IMR-90 (cell line): ENCODE measurements around the gene NCR2. TPM values are rescaled to one million over a fixed set of nuclear protein-coding genes. Genes with fewer than 3 reads are reported as not detected.

Source experiments
- ATAC-seq: fragments of 200-7000 bp; cut with Tn5 transposase; 2 replicates; pipeline ENCODE4 v1.9.1; 2020; ENCODE audit warnings: low read depth, mild to moderate bottlenecking, moderate library complexity
- BruUV-seq: library from RNA; stranded (reverse); fragments of 400-500 nt; replicated peaks from 2 replicates; lab custom pipeline; 2021; lab: Mats Ljungman, UMichigan
- CTCF ChIA-PET: fragments of 300-600 bp; formaldehyde crosslinking; extraction: SDS; loops from one replicate; lab custom pipeline; 2021; ENCODE audit warnings: antibody characterized with exemption; lab: Yijun Ruan, JAX
- POLR2A ChIA-PET: fragments of 300-600 bp; sonication (Branson Sonifier 250); formaldehyde crosslinking; loops from one replicate; lab custom pipeline; 2022; ENCODE audit warnings: antibody characterized with exemption; ENCODE audit not compliant: unreplicated experiment; lab: Charles Lee
- DNase-seq: peaks from one replicate; pipeline ENCODE4 v3.0.0; 2013
- H2AFZ ChIP-seq: replicated peaks from 2 replicates; pipeline ENCODE3; 2013; ENCODE audit warnings: low read length, mild to moderate bottlenecking; ENCODE audit not compliant: poor library complexity
- H2AK5ac ChIP-seq: 2 replicates; pipeline ENCODE4 v1.6.1; 2013; ENCODE audit warnings: low read depth, low read length, inconsistent platforms
- H2AK9ac ChIP-seq: replicated peaks from 2 replicates; pipeline ENCODE3; 2013; ENCODE audit warnings: mild to moderate bottlenecking, low read depth, low read length, moderate library complexity; ENCODE audit not compliant: poor library complexity
- H2BK120ac ChIP-seq: 2 replicates; pipeline ENCODE4 v1.6.1; 2013; ENCODE audit warnings: low read depth, low read length, inconsistent platforms
- H2BK15ac ChIP-seq: 3 replicates; pipeline ENCODE4 v1.6.1; 2013; ENCODE audit warnings: low read depth, low read length, inconsistent platforms
- H2BK20ac ChIP-seq: 2 replicates; pipeline ENCODE4 v1.6.1; 2013; ENCODE audit warnings: low read depth, mild to moderate bottlenecking, inconsistent platforms, low read length, moderate library complexity
- H2BK5ac ChIP-seq: 2 replicates; pipeline ENCODE4 v1.6.1; 2013; ENCODE audit warnings: mild to moderate bottlenecking, low read depth, low read length, inconsistent platforms; ENCODE audit not compliant: poor library complexity, severe bottlenecking
- H3K14ac ChIP-seq: replicated peaks from 2 replicates; pipeline ENCODE4 v1.6.1; 2013; ENCODE audit warnings: low read depth, low read length, inconsistent platforms
- H3K18ac ChIP-seq: 2 replicates; pipeline ENCODE4 v1.6.1; 2013; ENCODE audit warnings: low read depth, low read length, control low read depth
- H3K23ac ChIP-seq: 2 replicates; pipeline ENCODE4 v1.6.1; 2013; ENCODE audit warnings: low read depth, low read length, inconsistent platforms
- H3K27ac ChIP-seq: 2 replicates; pipeline ENCODE4 v1.5.1; 2013; ENCODE audit warnings: mild to moderate bottlenecking, control low read depth, low read length; ENCODE audit not compliant: insufficient read depth
- H3K27me3 ChIP-seq: 2 replicates; pipeline ENCODE4 v1.6.1; 2013; ENCODE audit warnings: low read length; ENCODE audit not compliant: control insufficient read depth, insufficient read depth
- H3K36me3 ChIP-seq: 2 replicates; pipeline ENCODE4 v1.6.1; 2013; ENCODE audit warnings: low read length, mixed read lengths; ENCODE audit not compliant: control insufficient read depth, insufficient read depth
- H3K4ac ChIP-seq: 2 replicates; pipeline ENCODE4 v1.6.1; 2013; ENCODE audit warnings: low read depth, low read length, inconsistent platforms
- H3K4me1 ChIP-seq: 2 replicates; pipeline ENCODE4 v1.6.1; 2013; ENCODE audit warnings: low read length, mixed read lengths; ENCODE audit not compliant: control insufficient read depth, insufficient read depth
- H3K4me2 ChIP-seq: 2 replicates; pipeline ENCODE4 v1.6.1; 2013; ENCODE audit warnings: low read depth, mild to moderate bottlenecking, control low read depth, low read length, moderate library complexity
- H3K4me3 ChIP-seq: 2 replicates; pipeline ENCODE4 v1.5.1; 2013; ENCODE audit warnings: low read depth, mild to moderate bottlenecking, control low read depth, low read length, moderate library complexity; ENCODE audit not compliant: insufficient read depth
- H3K56ac ChIP-seq: 2 replicates; pipeline ENCODE4 v1.6.1; 2013; ENCODE audit warnings: low read length, inconsistent platforms; ENCODE audit not compliant: insufficient read depth; ENCODE audit errors: extremely low read depth
- H3K79me1 ChIP-seq, 2 experiments: 2 replicates each; pipeline ENCODE4 v1.6.1; 2013; ENCODE audit warnings: low read length in 2 of 2, inconsistent platforms in 1 of 2, low read depth in 1 of 2
- H3K9ac ChIP-seq: 2 replicates; pipeline ENCODE4 v1.6.1; 2013; ENCODE audit warnings: low read depth, low read length, control low read depth
- H3K9me1 ChIP-seq: 2 replicates; pipeline ENCODE4 v1.6.1; 2013; ENCODE audit warnings: low read length, inconsistent platforms; ENCODE audit not compliant: insufficient read depth
- H3K9me3 ChIP-seq: 2 replicates; pipeline ENCODE4 v1.6.1; 2013; ENCODE audit warnings: low read length; ENCODE audit not compliant: control insufficient read depth, insufficient read depth
- H4K20me1 ChIP-seq: 2 replicates; pipeline ENCODE4 v1.6.1; 2013; ENCODE audit warnings: low read length, inconsistent platforms; ENCODE audit not compliant: insufficient read depth
- H4K5ac ChIP-seq: 2 replicates; pipeline ENCODE4 v1.6.1; 2013; ENCODE audit warnings: mild to moderate bottlenecking, low read depth, low read length, control low read depth
- H4K8ac ChIP-seq, 2 experiments: 2 replicates each; pipeline ENCODE4 v1.6.1; 2013; ENCODE audit warnings: low read depth in 2 of 2, low read length in 2 of 2, control low read depth in 1 of 2, inconsistent platforms in 1 of 2
- H4K91ac ChIP-seq: 2 replicates; pipeline ENCODE4 v1.6.1; 2013; ENCODE audit warnings: low read depth, low read length, inconsistent platforms; ENCODE audit not compliant: insufficient read depth
- BHLHE40 ChIP-seq: fragments of 150-350 bp; IDR thresholded peaks from 2 replicates; pipeline ENCODE4 v1.6.1; 2016; ENCODE audit warnings: mild to moderate bottlenecking, low read depth, low read length
- CEBPB ChIP-seq: IDR thresholded peaks from 2 replicates; pipeline ENCODE4 v1.6.1; 2012; ENCODE audit warnings: low read depth, low read length, improper control_type of control experiment
- CHD1 ChIP-seq: IDR thresholded peaks from 2 replicates; pipeline ENCODE4 v1.6.1; 2012; ENCODE audit warnings: low read depth, low read length, improper control_type of control experiment
- CTCF ChIP-seq: conservative IDR thresholded peaks from 2 replicates; pipeline ENCODE4 v1.5.1; 2012; ENCODE audit warnings: mild to moderate bottlenecking, low read depth, low read length, improper control_type of control experiment
- ELK1 ChIP-seq: fragments of 150-350 bp; IDR thresholded peaks from 2 replicates; pipeline ENCODE4 v1.6.1; 2016; ENCODE audit warnings: low read depth, mild to moderate bottlenecking, low read length, moderate library complexity, borderline replicate concordance
- MAFK ChIP-seq: IDR thresholded peaks from 2 replicates; pipeline ENCODE4 v1.6.1; 2012; ENCODE audit warnings: low read depth, low read length, improper control_type of control experiment
- MAZ ChIP-seq: IDR thresholded peaks from 2 replicates; pipeline ENCODE4 v1.6.1; 2012; ENCODE audit warnings: low read depth, mild to moderate bottlenecking, low read length, improper control_type of control experiment, moderate library complexity, borderline replicate concordance
- MXI1 ChIP-seq: IDR thresholded peaks from 2 replicates; pipeline ENCODE4 v1.6.1; 2012; ENCODE audit warnings: low read depth, mild to moderate bottlenecking, low read length, moderate library complexity, borderline replicate concordance
- NFE2L2 ChIP-seq: fragments of 150-350 bp; IDR thresholded peaks from 2 replicates; pipeline ENCODE4 v1.6.1; 2016; ENCODE audit warnings: low read depth, mild to moderate bottlenecking, low read length
- RAD21 ChIP-seq: IDR thresholded peaks from 2 replicates; pipeline ENCODE4 v1.6.1; 2012; ENCODE audit warnings: low read length, improper control_type of control experiment
- RCOR1 ChIP-seq: IDR thresholded peaks from 2 replicates; pipeline ENCODE4 v1.6.1; 2012; ENCODE audit warnings: mild to moderate bottlenecking, low read length, improper control_type of control experiment; ENCODE audit not compliant: insufficient replicate concordance
- RFX5 ChIP-seq: IDR thresholded peaks from 2 replicates; pipeline ENCODE4 v1.8.0; 2012; ENCODE audit warnings: low read depth, mild to moderate bottlenecking, low read length, moderate library complexity
- SMC3 ChIP-seq: fragments of 150-350 bp; IDR thresholded peaks from 2 replicates; pipeline ENCODE4 v1.6.1; 2016; ENCODE audit warnings: low read depth, mild to moderate bottlenecking, antibody characterized with exemption, low read length, moderate library complexity
- WGBS, 2 experiments: methylation state at CpG; one replicate each; pipeline versions ENCODE4 v1.1.5 to v1.1.7; 2013; ENCODE audit warnings: missing lambda C conversion rate in 2 of 2; ENCODE audit not compliant: insufficient read length in 1 of 2; ENCODE audit errors: extremely low coverage in 2 of 2; 5-methylcytosine and 5-hydroxymethylcytosine counted together
- dilution Hi-C: fragments of 300-500 bp; cut with HindIII; formaldehyde crosslinking; loops from one replicate; pipeline ENCODE4 v1.14.3; 2018; ENCODE audit warnings: low sequenced_read_pairs; ENCODE audit not compliant: unreplicated experiment
- in situ Hi-C: fragments of 300-500 bp; cut with MboI; formaldehyde crosslinking; loops from 3 replicates; pipeline ENCODE4 v1.14.3; 2019; ENCODE audit warnings: low sequenced_read_pairs, inconsistent platforms, mixed read lengths
- intact Hi-C: fragments of 100-400 bp; cut with micrococcal nuclease; formaldehyde crosslinking; loops from 2 replicates; pipeline ENCODE4 v1.10.0; 2022
- polyA plus RNA-seq, 3 experiments: library from polyadenylated mRNA; depleted of rRNA; stranded (reverse); fragments of >200 nt; gene quantifications; 2 replicates each; pipeline ENCODE4 v1.2.3, GENCODE V29; 2012; ENCODE audit warnings: low replicate concordance in 1 of 3
- total RNA-seq: library from RNA; depleted of rRNA; stranded (reverse); fragments of >200 nt; gene quantifications from 2 replicates; pipeline ENCODE4 v1.2.3, GENCODE V29; 2012

Gene NCR2
- total and polyA plus RNA-seq, 2 of the 4 experiments (the other 2 are of a cell fraction), result not detected

GRCh38 chr6:41338659-41339058 is 3.3 kb downstream of the NCR2 start:
- DNase-seq (no peak), ATAC-seq (no peak)
- Histone ChIP-seq H3K18ac (no peak overlapping the region), H2BK15ac (no peak overlapping the region), H2AFZ (no peak overlapping the region), H2BK5ac (no peak overlapping the region), H3K9ac (no peak overlapping the region), H3K36me3 (no peaks in the 10 kb centered on the region), H3K4ac (no peak overlapping the region), H3K9me3 (no peaks in the 10 kb centered on the region), H4K20me1 (no peaks in the 10 kb centered on the region), H2AK9ac (no peak overlapping the region), H3K56ac (no peak overlapping the region), H2BK20ac (no peak overlapping the region), H3K9me1 (no peaks in the 10 kb centered on the region), H2BK120ac (no peak overlapping the region), H3K27ac (no peak overlapping the region), H2AK5ac (no peak overlapping the region), H3K4me3 (no peak overlapping the region), H3K79me1 (no peaks in the 10 kb centered on the region), H4K5ac (no peak overlapping the region), H3K4me2 (no peak overlapping the region), H3K23ac (no peak overlapping the region), H3K27me3 (peaks cover 34% of the 10 kb centered on the region), H3K14ac (no peak overlapping the region), H4K91ac (no peak overlapping the region), H4K8ac (no peak overlapping the region), H3K4me1 (no peaks in the 10 kb centered on the region)
- dilution Hi-C loops (no loop called here), intact Hi-C loops (no loop called here), in situ Hi-C loops (no loop called here)
- BruUV-seq, result no TSS peak
- ChIA-PET POLR2A (no interaction called here), CTCF (interaction anchor here (0.9 kb wide), 1 partner anchor 30 kb away, joined by 4 read pairs; no protein-coding TSS in a partner anchor)
- WGBS, 2 experiments, result no CpG with 5 or more reads among the region's 4 CpGs
- TF ChIP-seq MAZ (no peak), MAFK (no peak), RCOR1 (no peak), MXI1 (no peak), CHD1 (no peak), SMC3 (no peak), CTCF (no peak), ELK1 (no peak), RFX5 (no peak), NFE2L2 (no peak), BHLHE40 (no peak), RAD21 (no peak), CEBPB (no peak)
